OCI-LY7 (cell line): ENCODE measurements around the gene EDNRA.

Experiments
- CTCF ChIP-seq: fragments of 200-600 bp; sonication (generic); conservative IDR thresholded peaks from 2 replicates; pipeline ENCODE4 v1.5.1; 2014; ENCODE audit warnings: mild to moderate bottlenecking, antibody characterized with exemption, low read length, moderate library complexity, mixed read lengths
- EZH2phosphoT487 ChIP-seq: fragments of 200-600 bp; sonication (generic); IDR thresholded peaks from 2 replicates; pipeline ENCODE4 v1.6.1; 2018; ENCODE audit warnings: low read depth, borderline replicate concordance, mild to moderate bottlenecking, mixed run types, antibody characterized with exemption, low read length, moderate library complexity, mixed read lengths

DNA sequence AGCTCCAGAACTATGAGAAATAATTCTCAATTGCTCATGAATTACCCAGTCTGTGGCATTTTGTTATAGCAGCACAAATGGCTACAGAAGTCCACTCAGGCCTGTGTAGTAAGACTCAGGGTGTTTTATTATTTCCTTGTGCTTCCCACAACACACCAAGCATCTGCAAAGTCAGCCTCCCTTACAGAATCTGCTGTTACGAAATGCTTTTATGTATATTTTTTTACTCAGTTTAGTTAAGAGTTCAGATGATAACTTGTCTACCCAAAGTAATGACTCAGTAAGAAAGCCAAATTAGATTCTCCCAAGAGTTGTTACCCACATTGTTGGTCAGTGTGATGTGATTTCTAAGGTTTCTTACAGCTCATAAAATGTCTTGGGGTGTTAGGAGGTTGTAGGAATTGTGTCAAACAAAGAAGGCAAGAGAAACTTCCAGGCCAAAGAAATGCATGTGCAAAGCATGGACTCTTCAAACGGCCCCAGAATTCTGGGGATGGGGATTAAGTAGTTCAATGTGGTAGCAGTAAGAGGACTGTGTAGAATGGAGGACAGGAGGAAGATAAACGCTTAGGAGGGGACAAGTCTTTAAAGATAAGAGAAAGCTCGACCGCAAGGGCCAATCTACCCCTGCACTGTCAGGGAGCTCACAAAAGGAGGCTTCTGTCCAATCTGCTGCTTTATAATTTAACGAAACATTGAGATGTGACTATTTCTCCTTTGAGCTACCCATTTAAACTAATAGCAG lies 100.9 kb downstream of the EDNRA start:
- no peak for TF ChIP-seq CTCF
- no peak for TF ChIP-seq EZH2phosphoT487
